HL-60 (cell line): ENCODE data around the gene SPAG9.

Source experiments
- CTCF ChIP-seq: IDR thresholded peaks from one replicate; pipeline ENCODE4 v1.5.1; 2011; ENCODE audit warnings: low read length, control low read depth, inconsistent platforms; ENCODE audit not compliant: insufficient read depth
- REST ChIP-seq: IDR thresholded peaks from 2 replicates; pipeline ENCODE4 v1.6.1; 2012; ENCODE audit warnings: low read depth; ENCODE audit not compliant: insufficient replicate concordance
- SPI1 ChIP-seq: IDR thresholded peaks from 2 replicates; pipeline ENCODE4 v1.6.1; 2012; ENCODE audit warnings: low read depth, mild to moderate bottlenecking, borderline replicate concordance

- TF ChIP-seq CTCF, result no peak
- TF ChIP-seq REST, result no peak
- TF ChIP-seq SPI1, result no peak
These were observed 48.7 kb upstream of the SPAG9 start for GRCh38 chr17:51169340-51169739.
